ENCODE results near the gene SRPK2. TPM values are rescaled to one million over a fixed set of nuclear protein-coding genes. Genes with fewer than 3 reads are reported as not detected.

Gene SRPK2
- total RNA-seq, 1 donor from 2014 or later = 26.7 TPM

DNA sequence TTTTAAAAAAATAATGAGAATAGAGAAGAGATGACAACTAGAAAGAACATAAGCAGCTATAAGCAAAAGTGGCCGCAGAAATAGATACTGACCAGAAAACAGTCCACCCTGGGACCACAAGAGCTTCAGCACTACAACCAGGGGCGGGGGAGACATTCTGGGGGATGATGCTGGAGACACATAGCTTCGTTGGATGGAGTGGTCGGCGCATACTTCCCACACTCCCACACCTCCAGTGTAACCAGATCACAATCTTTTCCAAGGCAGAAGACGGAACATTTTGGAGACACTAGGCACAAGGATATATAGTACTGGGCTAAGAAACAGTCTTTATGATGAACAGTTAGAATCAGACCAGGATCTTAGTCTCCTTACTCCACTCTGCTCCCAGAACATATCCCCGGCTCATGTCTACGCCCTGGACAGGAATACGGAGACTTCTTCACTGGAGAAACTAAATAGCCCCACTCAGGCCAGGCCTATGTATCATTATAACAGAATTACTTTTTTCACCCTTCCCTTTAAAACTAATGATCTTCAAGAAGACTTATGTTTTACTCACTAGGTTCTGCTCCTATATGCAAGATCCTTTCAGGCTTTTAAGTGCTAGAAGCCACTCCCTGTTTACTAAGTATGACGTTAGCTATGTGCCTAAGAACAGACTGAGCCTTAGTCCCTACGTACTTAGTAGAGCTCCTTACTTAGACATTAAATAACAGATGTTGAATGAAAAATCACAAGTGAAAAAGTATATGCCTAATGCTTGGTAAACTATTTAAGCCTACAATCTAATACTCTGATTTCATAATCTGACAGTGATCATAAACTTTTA lies 169.6 kb downstream of the SRPK2 start:
- TF ChIP-seq, protein P1, sequence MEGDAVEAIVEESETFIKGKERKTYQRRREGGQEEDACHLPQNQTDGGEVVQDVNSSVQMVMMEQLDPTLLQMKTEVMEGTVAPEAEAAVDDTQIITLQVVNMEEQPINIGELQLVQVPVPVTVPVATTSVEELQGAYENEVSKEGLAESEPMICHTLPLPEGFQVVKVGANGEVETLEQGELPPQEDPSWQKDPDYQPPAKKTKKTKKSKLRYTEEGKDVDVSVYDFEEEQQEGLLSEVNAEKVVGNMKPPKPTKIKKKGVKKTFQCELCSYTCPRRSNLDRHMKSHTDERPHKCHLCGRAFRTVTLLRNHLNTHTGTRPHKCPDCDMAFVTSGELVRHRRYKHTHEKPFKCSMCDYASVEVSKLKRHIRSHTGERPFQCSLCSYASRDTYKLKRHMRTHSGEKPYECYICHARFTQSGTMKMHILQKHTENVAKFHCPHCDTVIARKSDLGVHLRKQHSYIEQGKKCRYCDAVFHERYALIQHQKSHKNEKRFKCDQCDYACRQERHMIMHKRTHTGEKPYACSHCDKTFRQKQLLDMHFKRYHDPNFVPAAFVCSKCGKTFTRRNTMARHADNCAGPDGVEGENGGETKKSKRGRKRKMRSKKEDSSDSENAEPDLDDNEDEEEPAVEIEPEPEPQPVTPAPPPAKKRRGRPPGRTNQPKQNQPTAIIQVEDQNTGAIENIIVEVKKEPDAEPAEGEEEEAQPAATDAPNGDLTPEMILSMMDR (conservative IDR thresholded peaks at IDR 0.05; ENCODE audit: low read depth, low read length) = no peak
- H3K4me3 ChIP-seq (ENCODE audit: low read depth, low read length) = no peak overlapping the region
- DNase-seq (ENCODE audit: low read depth) = no peak

DNA sequence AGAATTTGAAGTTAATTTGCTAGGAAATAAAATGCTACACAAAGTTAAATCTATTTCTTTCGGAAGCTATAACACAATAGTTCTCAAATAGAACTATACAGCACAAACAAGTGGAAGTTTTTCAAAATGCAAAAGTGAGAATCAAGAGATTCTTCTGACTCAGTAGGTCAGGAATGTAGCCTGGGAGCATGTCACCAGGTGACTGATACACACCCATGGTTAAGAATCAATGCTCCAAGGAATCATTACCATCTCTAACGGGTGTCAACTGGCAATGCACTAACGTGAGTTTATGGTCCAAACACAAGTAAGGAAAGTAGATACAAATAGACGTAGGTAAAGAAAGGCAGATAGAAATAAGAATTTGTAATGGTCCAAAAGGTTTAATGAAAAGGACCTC lies 170.5 kb downstream of the SRPK2 start:
- DNase-seq (ENCODE audit: low read depth) = peak; percentile 69
- no peak overlapping the region for H3K4me3 ChIP-seq (ENCODE audit: low read depth, low read length)
- TF ChIP-seq, protein P1 (conservative IDR thresholded peaks at IDR 0.05; ENCODE audit: low read depth, low read length) = no peak

DNA sequence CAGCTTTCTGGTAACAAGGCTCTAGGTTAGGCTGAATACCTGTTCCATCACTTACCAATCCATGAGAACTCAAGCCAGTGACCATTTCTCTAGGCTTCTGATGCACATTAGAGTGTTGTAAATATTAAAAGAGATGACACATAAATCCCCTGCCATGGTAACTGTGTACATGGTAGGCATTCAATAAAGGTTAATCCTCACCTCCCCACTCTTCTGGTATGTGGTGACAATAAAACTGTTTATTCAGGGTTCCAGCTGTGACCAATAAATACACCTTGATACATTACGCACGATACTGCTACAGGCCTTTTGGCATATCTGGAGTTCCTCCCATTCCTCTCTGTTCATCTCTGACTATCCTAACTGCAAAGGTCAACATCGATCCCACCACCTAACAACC lies 171.9 kb downstream of the SRPK2 start:
- no peak for DNase-seq (ENCODE audit: low read depth)
- H3K4me3 ChIP-seq (ENCODE audit: low read depth, low read length) = no peak overlapping the region
- TF ChIP-seq, protein P1 (conservative IDR thresholded peaks at IDR 0.05; ENCODE audit: low read depth, low read length) = no peak

DNA sequence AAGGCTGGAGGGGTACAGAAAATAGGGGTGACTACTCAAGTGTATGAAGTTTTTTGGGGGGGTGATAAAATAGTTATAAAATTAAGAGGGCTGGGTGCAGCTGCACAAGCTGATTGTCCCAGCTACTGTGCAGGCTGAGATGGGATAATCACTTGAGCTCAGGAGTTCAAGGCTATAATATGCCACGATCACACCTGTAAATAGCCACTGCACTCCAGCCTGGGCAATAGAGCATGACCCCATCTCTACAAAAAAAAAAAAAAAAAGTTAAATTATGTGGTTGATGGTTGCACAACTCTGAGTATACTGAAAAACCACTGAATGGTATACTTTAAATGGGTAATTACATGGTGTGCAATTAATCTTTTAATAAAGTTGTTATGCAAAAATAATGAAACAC lies 172.9 kb downstream of the SRPK2 start:
- no peak overlapping the region for H3K4me3 ChIP-seq (ENCODE audit: low read depth, low read length)
- no peak for DNase-seq (ENCODE audit: low read depth)
- TF ChIP-seq, protein P1 (conservative IDR thresholded peaks at IDR 0.05; ENCODE audit: low read depth, low read length) = no peak

DNA sequence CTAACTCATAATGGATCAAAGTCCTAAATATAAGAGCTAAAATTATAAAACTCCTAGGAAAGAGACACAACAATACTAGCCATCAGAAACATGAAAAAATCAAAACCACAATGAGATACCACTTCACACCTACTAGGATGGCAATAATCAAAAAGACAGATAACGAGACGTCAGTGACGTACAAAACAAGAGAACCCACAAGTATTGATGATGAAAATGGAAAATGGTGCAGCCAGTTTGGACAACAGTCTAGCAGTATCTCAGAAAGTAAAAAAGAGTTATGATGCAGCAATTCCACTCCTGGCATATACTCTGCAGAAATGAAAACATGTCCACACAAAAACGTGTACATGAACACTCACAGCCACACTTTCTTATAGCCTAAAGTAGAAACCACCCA lies 173.5 kb downstream of the SRPK2 start:
- no peak for DNase-seq (ENCODE audit: low read depth)
- no peak overlapping the region for H3K4me3 ChIP-seq (ENCODE audit: low read depth, low read length)
- TF ChIP-seq, protein P1 (conservative IDR thresholded peaks at IDR 0.05; ENCODE audit: low read depth, low read length) = no peak

DNA sequence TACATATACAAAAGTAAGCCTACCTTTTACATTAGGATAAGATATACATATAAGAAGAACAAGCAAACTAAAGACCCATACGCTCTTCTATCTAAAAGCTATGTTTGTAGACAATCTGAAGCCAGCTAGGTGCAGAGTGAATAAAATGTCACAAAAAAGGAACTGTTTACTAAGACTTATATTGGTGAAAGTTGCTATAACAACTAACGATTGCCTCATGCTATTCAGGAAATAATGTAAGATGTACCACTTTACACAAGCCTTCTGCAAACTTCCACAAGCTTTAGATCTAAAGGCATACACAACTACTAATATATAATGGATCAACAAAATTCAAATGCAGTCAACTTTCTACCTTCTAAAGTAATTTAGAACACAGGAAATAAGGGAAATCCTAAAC lies 175.1 kb downstream of the SRPK2 start:
- no peak overlapping the region for H3K4me3 ChIP-seq (ENCODE audit: low read depth, low read length)
- TF ChIP-seq, protein P1 (conservative IDR thresholded peaks at IDR 0.05; ENCODE audit: low read depth, low read length) = no peak
- DNase-seq (ENCODE audit: low read depth) = no peak

DNA sequence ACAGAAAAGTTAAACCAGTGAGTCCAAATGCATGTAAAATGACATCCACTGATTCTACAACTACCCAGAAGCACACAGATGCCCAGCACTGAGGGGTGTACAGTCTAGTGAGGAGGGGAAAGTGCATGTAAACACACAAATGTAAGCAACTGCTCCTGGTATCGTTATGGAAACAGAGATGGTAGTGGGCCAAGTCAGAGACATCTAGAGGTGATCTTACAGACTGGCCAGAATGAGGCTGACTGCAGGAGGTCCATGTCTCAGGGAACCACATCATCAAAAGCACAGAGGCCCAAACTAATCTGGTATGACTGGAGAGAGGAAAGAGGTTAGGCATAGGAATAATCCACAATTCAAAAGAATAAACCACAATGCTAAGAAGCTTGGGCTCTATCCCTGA lies 176.5 kb downstream of the SRPK2 start:
- no peak for DNase-seq (ENCODE audit: low read depth)
- no peak overlapping the region for H3K4me3 ChIP-seq (ENCODE audit: low read depth, low read length)
- TF ChIP-seq, protein P1 (conservative IDR thresholded peaks at IDR 0.05; ENCODE audit: low read depth, low read length) = no peak

All from epithelial cell of proximal tubule (primary cell).